Small intestine (tissue), 7 donors: ENCODE measurements around the gene IFITM1. TPM values are rescaled to one million over a fixed set of nuclear protein-coding genes. Genes with fewer than 3 reads are reported as not detected.
"Not testable (repeated sequence)": the region's sequence is repeated elsewhere in the genome, so short reads cannot be mapped to it uniquely, and the experiment has no call there.

Source experiments
- DNase-seq, 2 donors: peaks; one replicate each; pipeline versions ENCODE4 v3.0.0 to v3.0.0-alpha.2; 2013
- FAIRE-seq: peaks from 2 replicates; lab custom pipeline; 2012; peaks lifted over from hg19 to GRCh38; lab: Jason Lieb, UNC
- H3K27ac ChIP-seq, 3 donors: one replicate each; pipeline ENCODE4 v1.5.1; 2013; ENCODE audit warnings: low read length in 2 of 3, mild to moderate bottlenecking in 2 of 3, control low read depth in 1 of 3, inconsistent platforms in 1 of 3, low read depth in 1 of 3, moderate library complexity in 1 of 3
- H3K27me3 ChIP-seq, 3 donors: one replicate each; pipeline ENCODE4 v1.6.1; 2013; ENCODE audit warnings: low read length in 3 of 3, inconsistent platforms in 1 of 3; ENCODE audit not compliant: control insufficient read depth in 3 of 3, insufficient read depth in 3 of 3
- H3K36me3 ChIP-seq, 3 donors: one replicate each; pipeline ENCODE4 v1.6.1; 2013; ENCODE audit warnings: low read length in 3 of 3, inconsistent platforms in 1 of 3, low read depth in 1 of 3, mild to moderate bottlenecking in 1 of 3, moderate library complexity in 1 of 3; ENCODE audit not compliant: control insufficient read depth in 3 of 3, insufficient read depth in 2 of 3
- H3K4me1 ChIP-seq, 3 donors: one replicate each; pipeline ENCODE4 v1.6.1; 2013; ENCODE audit warnings: low read length in 2 of 3, inconsistent platforms in 1 of 3, low read depth in 1 of 3, mild to moderate bottlenecking in 1 of 3, moderate library complexity in 1 of 3; ENCODE audit not compliant: control insufficient read depth in 3 of 3, insufficient read depth in 2 of 3
- H3K4me3 ChIP-seq, 3 donors: one replicate each; pipeline ENCODE4 v1.5.1; 2013; ENCODE audit warnings: low read length in 3 of 3, control low read depth in 1 of 3, inconsistent platforms in 1 of 3, low read depth in 1 of 3, mild to moderate bottlenecking in 1 of 3, moderate library complexity in 1 of 3
- H3K9me3 ChIP-seq, 2 donors: one replicate each; pipeline ENCODE4 v1.6.1; 2013; ENCODE audit warnings: low read depth in 1 of 2, low read length in 1 of 2; ENCODE audit not compliant: control insufficient read depth in 2 of 2, insufficient read depth in 1 of 2
- WGBS, 3 donors: extraction: QIAGEN DNeasy Blood & Tissue Kit; methylation state at CpG; one replicate each; pipeline ENCODE4 v1.1.7; 2013; 5-methylcytosine and 5-hydroxymethylcytosine counted together
- polyA plus RNA-seq, 4 donors: library from polyadenylated mRNA; stranded (reverse) in 3 of 4; unstranded in 1 of 4; fragments of 200-250 nt in 3 of 4; fragments of 120-200 nt in 1 of 4; gene quantifications; one replicate each; pipeline versions ENCODE4 v1.2.1 to v1.2.3, GENCODE V29; 2013
- donor health status: healthy with polysubstance abuse.
- donor health status: control.
- donor health status: control.
- donor health status: Bipolar disorder and iron deficiency.
- donor health status: healthy.

Gene IFITM1
- polyA plus RNA-seq, 4 donors: 8.9 to 520 (median 146) TPM

DNA sequence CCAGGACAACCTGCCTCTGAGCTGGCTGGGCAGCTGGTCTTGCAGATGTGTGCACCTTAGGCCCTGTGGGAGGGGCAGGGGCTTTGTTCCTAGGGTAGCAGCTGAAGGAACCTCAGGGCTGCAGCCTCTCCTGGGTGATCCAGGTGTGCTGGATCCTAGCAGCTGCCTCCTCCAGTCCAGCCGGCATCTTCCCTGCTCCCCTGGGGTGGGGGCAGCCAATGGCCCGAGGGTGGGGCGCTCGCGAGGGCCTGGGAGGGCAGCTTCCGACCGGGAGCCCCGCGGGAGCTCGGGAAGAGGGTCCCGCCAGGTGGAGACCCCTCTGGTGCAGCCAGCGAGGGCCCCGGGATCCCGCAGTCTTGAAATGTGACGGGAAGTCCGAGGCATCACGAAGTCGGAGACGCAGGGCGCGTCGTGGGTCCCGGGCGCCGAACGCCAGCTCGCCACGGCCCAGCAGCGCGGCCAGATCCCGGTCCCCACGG, 1.7 kb downstream of the IFITM1 start:
- 11 to 25% (median 12%) methylated on average over 15 to 32 of the region's 32 CpGs for WGBS, 3 donors
- H3K27ac ChIP-seq: peak overlapping the region; percentile 83 to 97 (median 95)

DNA sequence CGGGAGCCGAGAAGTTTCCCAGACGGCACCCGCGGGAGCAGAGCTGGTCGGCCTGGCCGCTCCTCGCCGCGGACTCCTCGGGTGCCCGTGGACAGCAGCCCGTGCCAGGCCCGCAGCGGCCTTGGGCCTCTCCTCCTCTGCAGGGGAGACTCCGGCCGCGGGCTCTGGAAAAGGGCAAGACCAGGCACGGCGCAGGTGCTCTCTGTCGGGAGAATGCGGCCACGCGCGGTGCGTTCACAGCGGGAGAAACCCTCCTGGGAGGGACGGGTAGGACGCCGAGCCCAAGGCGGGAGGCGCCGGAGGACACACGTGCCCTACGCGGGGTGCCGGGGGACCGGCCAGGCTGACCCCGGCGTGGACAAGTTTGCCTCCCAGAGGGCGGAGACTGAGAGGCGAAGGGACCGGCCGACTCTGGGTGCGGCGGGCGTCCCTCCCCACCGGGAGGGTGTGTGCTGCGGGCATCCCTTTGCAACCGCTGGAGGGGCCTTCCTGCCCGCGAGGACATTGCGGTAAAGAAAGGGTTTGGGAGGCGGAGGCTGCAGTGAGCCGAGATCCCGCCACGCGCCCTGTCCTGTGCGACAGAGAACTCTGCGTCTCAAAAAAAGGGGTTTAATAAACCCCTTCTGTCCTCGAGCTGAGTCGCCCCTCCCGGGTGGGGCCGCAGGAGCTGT, 2.3 kb downstream of the IFITM1 start:
- Histone ChIP-seq H3K27ac (peak overlapping the region; percentile 47 to 95 (median 83)), H3K27me3 (peaks cover 0 to 9% (median 0%) of the 10 kb centered on the region in 3 donors), H3K4me3 (peak overlapping the region; percentile 34 to 75 (median 67)), H3K4me1 (peaks cover 0 to 57% (median 2%) of the 10 kb centered on the region in 3 donors), H3K36me3 (peaks cover 0 to 8% (median 0%) of the 10 kb centered on the region in 3 donors), H3K9me3 (no peaks in the 10 kb centered on the region)
- FAIRE-seq (no peak), DNase-seq (peak in 1 of 2 donors; percentile 64)
- WGBS, 3 donors: 4 to 16% (median 8%) methylated on average over 48 to 64 of the region's 64 CpGs

More for the DNA sequence above, 1.7 kb downstream of the IFITM1 start:
- DNase-seq (no peak), FAIRE-seq (no peak)
- Histone ChIP-seq H3K4me3 (peak overlapping the region; percentile 67 to 84 (median 75)), H3K27me3 (peaks cover 0 to 9% (median 0%) of the 10 kb centered on the region in 3 donors), H3K4me1 (peaks cover 0 to 55% (median 2%) of the 10 kb centered on the region in 3 donors), H3K36me3 (peaks cover 0 to 8% (median 0%) of the 10 kb centered on the region in 3 donors), H3K9me3 (no peaks in the 10 kb centered on the region)

- no peaks in the 10 kb centered on the region for H3K9me3 ChIP-seq
- peak in 1 of 2 donors; percentile 48 for DNase-seq
- 22 to 45% (median 32%) methylated on average over 7 of the region's 7 CpGs for WGBS, 3 donors
- peak overlapping the region in 1 of 3 donors; percentile 95 for H3K27ac ChIP-seq
- FAIRE-seq: no peak
- peaks cover 0 to 8% (median 0%) of the 10 kb centered on the region in 3 donors for H3K36me3 ChIP-seq
- peaks cover 0 to 57% (median 2%) of the 10 kb centered on the region in 3 donors for H3K4me1 ChIP-seq
- H3K4me3 ChIP-seq: peak overlapping the region in 2 of 3 donors; percentile 34 to 75
- H3K27me3 ChIP-seq: peaks cover 0 to 9% (median 0%) of the 10 kb centered on the region in 3 donors
Observed at GRCh38 chr11:316891-317301, 3.1 kb downstream of the IFITM1 start.

- not testable (repeated sequence) for H3K27me3 ChIP-seq, H3K4me3 ChIP-seq, FAIRE-seq, H3K9me3 ChIP-seq, DNase-seq, H3K36me3 ChIP-seq
- Histone ChIP-seq H3K27ac (peak overlapping the region in 2 of 3 donors; percentile 41 to 59), H3K4me1 (peaks cover 0 to 47% (median 2%) of the 10 kb centered on the region in 3 donors)
- WGBS, 3 donors: 23 to 35% (median 33%) methylated on average over 9 to 16 of the region's 30 CpGs
Observed at GRCh38 chr11:317668-318404, 4.0 kb downstream of the IFITM1 start.

GRCh38 chr11:318405-319120, 4.7 kb downstream of the IFITM1 start:
- Histone ChIP-seq H3K4me1 (peaks cover 0 to 40% (median 0%) of the 10 kb centered on the region in 3 donors), H3K27ac (peak overlapping the region in 2 of 3 donors; percentile 53 to 85), H3K4me3 (peak overlapping the region; percentile 42 to 76 (median 64))
- WGBS, 3 donors: 1 to 3% (median 1%) methylated on average over 9 to 16 of the region's 79 CpGs
- H3K27me3 ChIP-seq, DNase-seq, H3K36me3 ChIP-seq, FAIRE-seq, H3K9me3 ChIP-seq: not testable (repeated sequence)

GRCh38 chr11:319121-319887, 5.5 kb downstream of the IFITM1 start:
- 5 to 12% (median 10%) methylated on average over 17 to 20 of the region's 29 CpGs for WGBS, 3 donors
- Histone ChIP-seq H3K4me1 (peaks cover 0 to 36% (median 0%) of the 10 kb centered on the region in 3 donors), H3K4me3 (peak overlapping the region; percentile 42 to 76 (median 64)), H3K27ac (peak overlapping the region in 2 of 3 donors; percentile 85 to 87)
- DNase-seq: peak in 1 of 2 donors; percentile 60
- H3K36me3 ChIP-seq, H3K9me3 ChIP-seq, FAIRE-seq, H3K27me3 ChIP-seq: not testable (repeated sequence)

- not testable (repeated sequence) for DNase-seq, FAIRE-seq, H3K36me3 ChIP-seq, H3K27me3 ChIP-seq, H3K9me3 ChIP-seq
- 15 to 48% (median 17%) methylated on average over 3 to 10 of the region's 10 CpGs for WGBS, 3 donors
- peak overlapping the region in 2 of 3 donors; percentile 85 to 87 for H3K27ac ChIP-seq
- H3K4me1 ChIP-seq: peaks cover 0 to 41% (median 0%) of the 10 kb centered on the region in 3 donors
- peak overlapping the region in 2 of 3 donors; percentile 30 to 76 for H3K4me3 ChIP-seq
Observed at GRCh38 chr11:319888-320273, 6.0 kb downstream of the IFITM1 start.
